ENCODE data around the gene B3GNT2.

DNA sequence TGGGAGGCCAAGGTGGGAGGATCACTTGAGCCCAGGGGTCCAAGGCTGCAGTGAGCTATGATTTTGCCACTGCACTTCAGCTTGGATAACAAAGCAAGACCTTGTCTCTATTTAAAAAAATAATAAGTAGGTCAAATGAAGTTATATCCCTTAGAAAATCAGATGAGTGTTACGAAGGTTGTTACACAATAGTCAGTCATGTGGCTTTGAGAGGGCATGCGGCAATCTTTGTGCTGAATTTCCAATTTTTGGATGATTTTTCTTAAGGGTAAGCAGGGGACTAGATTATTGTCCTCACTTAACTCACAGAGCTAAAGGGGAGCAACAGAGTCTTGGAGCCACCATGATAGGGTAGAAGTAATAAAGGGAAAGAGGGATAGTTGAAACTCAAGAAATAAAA lies 71.8 kb downstream of the B3GNT2 start:
- TF ChIP-seq EZH2 (IDR thresholded peaks at IDR 0.05; ENCODE audit: borderline replicate concordance, low read depth, low read length, severe bottlenecking) (no peak), POLR2A (IDR thresholded peaks at IDR 0.05; ENCODE audit: low read depth, low read length) (no peak), JUN (IDR thresholded peaks at IDR 0.05; ENCODE audit: borderline replicate concordance, insufficient read depth, insufficient read length, low read depth) (no peak), POLR2AphosphoS5 (IDR thresholded peaks at IDR 0.05; ENCODE audit: insufficient read depth, low read depth, low read length) (no peak)
- TF ChIP-seq, protein P1, sequence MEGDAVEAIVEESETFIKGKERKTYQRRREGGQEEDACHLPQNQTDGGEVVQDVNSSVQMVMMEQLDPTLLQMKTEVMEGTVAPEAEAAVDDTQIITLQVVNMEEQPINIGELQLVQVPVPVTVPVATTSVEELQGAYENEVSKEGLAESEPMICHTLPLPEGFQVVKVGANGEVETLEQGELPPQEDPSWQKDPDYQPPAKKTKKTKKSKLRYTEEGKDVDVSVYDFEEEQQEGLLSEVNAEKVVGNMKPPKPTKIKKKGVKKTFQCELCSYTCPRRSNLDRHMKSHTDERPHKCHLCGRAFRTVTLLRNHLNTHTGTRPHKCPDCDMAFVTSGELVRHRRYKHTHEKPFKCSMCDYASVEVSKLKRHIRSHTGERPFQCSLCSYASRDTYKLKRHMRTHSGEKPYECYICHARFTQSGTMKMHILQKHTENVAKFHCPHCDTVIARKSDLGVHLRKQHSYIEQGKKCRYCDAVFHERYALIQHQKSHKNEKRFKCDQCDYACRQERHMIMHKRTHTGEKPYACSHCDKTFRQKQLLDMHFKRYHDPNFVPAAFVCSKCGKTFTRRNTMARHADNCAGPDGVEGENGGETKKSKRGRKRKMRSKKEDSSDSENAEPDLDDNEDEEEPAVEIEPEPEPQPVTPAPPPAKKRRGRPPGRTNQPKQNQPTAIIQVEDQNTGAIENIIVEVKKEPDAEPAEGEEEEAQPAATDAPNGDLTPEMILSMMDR (IDR thresholded peaks at IDR 0.05; ENCODE audit: extremely low read depth in 1 of 2, insufficient read depth in 1 of 2, low read depth in 1 of 2, low read length in 2 of 2): no peak
- TF ChIP-seq, protein P2, sequence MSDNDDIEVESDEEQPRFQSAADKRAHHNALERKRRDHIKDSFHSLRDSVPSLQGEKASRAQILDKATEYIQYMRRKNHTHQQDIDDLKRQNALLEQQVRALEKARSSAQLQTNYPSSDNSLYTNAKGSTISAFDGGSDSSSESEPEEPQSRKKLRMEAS (IDR thresholded peaks at IDR 0.05; ENCODE audit: insufficient read depth, insufficient read length): no peak
